Measurements from ENCODE around the gene MR1.
"Not testable (repeated sequence)": the region's sequence is repeated elsewhere in the genome, so short reads cannot be mapped to it uniquely, and the experiment has no call there.

Gene MR1

GRCh38 chr1:181033128-181033798 is 520 bp upstream of the MR1 start:
- peak; percentile 54 to 55 for DNase-seq

GRCh38 chr1:181035210-181035609 is 1.4 kb downstream of the MR1 start:
- not testable (repeated sequence) for DNase-seq

- no peak for DNase-seq
Measured at GRCh38 chr1:181036107-181036836, 2.5 kb downstream of the MR1 start.

DNA sequence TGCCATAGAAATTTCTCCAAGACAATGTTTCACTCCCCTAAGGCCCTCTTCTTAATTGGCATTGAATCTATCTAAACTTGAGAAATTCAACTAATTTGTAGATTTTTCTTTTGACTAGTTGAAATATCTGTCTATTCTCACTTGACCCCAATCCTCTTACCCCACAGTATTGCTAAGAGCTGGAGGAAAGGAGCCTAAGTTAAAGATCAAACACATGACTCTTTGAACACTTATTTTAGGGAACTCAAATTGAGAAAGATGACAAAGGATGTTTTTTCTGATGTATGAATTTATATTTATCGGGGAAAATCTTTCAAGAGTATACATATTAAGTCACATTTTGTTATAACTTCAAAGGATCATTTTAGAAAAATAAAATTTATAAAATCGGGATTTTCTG is 3.6 kb downstream of the MR1 start:
- DNase-seq: no peak

DNA sequence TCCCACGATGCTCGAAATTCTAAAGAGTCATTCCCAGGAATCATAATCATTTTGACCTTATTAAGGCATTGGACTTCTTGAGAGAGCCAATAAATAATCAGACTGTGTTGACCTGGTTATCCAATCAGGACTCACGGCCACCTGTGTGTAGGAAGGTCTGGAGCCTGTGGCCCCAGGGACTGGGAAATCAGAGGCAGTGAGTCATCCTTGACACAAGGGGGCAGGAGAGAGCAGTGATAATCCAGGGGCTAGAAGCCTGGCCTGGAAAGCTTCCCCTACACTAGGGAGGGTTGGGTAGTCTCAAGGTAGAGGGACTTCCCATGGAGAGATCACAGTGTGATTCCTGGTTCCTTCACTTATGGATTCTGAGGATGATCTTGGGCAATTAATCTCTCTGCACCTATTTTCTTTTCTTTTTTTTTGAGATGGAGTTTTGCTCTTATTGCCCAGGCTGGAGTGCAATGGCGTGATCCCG is 4.7 kb downstream of the MR1 start:
- peak; percentile 81 to 91 for DNase-seq

DNA sequence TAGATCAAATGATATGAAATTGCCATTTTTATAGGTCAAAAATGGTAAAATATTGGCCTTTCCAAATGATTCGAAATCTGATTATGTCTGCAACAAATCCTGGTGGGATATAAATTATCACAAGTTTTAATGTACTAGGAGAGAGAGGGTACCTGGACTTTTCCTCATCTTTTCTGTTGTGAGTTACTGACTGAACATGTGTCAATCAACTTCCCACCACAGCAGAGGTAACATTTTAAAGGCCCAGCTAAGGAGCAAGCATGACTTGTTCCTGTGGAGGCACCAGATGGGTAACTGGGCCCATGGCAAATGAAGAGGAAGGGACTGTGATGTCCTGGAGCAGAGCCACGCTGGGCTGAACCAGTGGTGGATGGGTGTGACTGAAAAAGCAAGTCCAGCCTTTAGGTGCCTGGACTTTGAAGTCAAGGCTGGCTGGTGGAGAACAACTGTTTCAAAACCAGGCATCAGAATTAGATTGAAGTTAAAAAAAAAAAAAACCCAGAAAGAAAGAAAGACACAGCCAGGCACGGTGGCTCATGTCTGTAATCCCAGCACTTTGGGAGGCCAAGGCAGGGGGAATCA is 6.6 kb downstream of the MR1 start:
- DNase-seq: no peak

DNA sequence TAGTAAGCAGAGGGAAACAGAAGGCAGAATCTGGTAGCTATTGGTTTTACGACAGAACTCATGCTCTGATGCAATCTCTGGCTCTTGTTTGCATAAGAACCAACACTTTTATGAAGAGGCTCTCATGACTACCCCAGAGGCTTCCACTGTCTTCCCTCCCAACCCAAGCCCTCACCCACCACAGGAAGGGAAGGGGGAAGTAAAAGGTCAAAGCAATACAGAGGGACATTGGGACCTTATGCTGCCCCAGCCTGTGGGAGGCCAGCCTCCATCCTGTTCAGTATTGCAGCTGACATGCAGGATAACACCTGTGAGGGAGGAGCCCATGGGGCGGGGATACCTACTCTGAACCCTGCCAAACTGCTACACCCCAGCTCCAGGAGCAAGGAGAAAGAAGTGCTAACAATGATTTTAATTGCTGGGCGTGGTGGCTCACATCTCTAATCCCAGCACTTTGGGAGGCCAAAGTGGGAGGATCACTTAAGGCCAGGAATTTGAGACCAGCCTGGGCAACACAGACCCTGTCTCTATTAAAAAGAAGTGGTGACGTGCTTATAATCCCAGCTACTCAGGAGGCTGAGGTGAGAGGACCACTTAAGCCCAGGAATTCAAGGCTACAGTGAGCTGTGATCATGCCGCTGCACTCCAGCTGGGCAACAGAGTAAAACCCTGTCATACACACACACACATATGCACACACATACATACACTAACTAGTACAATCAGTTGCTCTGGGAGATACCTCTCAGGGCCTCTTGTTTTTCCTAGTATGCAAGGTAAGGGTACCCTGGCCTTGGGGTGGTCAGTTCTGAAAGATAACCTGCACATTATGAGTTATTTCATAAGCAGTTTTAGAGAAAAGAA is 9.5 kb downstream of the MR1 start:
- DNase-seq: peak; percentile 56 to 59

GRCh38 chr1:181044449-181044966 is 10.7 kb downstream of the MR1 start:
- no peak for DNase-seq

- DNase-seq: not testable (repeated sequence)
Measured at GRCh38 chr1:181045946-181046345, 12.2 kb downstream of the MR1 start.

DNA sequence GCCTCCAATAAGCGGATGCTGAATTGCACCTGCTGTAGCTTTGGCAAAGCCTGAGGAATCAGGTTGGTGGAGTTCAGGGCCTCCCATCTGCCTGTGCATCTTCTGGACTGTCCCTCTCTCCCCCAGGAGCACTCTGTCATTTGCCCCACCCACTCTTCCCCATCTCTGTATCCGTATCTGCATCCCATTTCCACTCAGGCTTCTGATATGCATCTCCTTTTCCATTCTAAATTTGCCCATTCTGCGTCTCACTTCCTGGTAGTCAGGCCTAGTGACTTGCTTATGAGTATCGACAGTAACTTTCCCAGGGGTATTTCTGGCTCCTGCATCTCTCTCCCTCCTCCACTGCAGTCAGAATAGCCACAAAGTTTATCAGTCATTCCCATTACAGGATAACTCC is 15.6 kb downstream of the MR1 start:
- DNase-seq: no peak

DNA sequence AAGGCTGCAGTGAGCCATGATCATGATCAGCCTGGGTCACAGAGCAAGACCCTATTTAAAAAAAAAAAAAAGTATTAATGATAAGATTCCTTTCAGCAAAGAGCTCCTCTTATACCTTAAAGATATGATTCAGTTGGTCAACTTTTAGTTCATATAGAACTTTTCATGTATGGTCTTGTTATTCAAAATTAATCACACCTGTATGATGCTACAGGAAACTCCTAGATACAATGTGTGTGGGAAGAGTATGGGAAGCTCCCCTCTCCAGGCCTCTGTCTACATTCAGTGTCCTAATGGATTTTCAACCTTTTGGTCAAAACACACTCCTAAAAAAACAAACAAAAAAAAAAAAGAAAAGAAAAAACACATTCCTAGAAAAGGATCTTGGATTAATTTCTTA is 17.1 kb downstream of the MR1 start:
- DNase-seq: no peak

- DNase-seq: no peak
Measured at GRCh38 chr1:181056560-181056959, 22.8 kb downstream of the MR1 start.

- peak; percentile 77 to 85 for DNase-seq
Measured at GRCh38 chr1:181057079-181057478, 23.3 kb downstream of the MR1 start.

GRCh38 chr1:181059435-181059834 is 25.7 kb downstream of the MR1 start:
- DNase-seq: no peak

DNA sequence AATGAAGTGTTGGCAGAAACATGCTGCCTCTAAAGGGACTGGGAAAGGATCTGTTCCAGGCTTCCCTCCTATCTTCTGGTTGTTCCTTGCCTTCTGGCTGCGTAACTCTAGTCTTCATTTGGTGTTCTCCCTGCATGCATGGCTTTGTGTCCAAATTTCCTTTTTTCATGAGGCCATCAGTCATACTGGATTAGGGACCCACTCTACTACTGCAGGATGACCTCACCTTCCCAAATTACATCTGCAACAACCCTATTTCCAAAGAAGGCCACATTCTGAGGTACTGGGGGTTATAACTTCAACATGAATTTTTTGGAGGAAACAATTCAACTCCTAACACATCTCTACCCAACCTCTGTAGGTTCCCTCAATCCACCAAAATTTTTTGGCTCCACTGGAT is 26.3 kb downstream of the MR1 start:
- no peak for DNase-seq

GRCh38 chr1:181060947-181061346 is 27.2 kb downstream of the MR1 start:
- peak in 1 of 2 experiments; percentile 50 for DNase-seq

DNA sequence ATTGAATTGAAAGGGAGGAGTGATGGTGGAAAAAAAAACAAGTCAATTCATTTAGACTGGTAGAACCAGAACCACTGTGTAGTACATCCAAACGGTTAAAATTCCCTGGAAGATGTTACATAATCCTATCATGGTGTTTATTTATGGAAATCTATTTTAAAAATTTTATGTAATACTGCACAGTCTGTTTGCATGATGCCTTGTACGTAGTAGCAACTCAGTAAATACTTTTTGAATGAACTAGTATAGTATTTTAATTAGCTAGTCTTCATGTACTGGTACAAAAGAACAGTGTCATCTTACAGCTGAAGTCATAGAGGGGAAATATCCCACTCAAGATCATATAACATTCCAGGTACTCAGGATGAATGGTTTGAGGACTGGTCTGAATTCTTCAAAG is 27.7 kb downstream of the MR1 start:
- DNase-seq: peak; percentile 45 to 54

GRCh38 chr1:181061891-181062835 is 28.4 kb downstream of the MR1 start:
- peak in 1 of 2 experiments; percentile 40 for DNase-seq

DNA sequence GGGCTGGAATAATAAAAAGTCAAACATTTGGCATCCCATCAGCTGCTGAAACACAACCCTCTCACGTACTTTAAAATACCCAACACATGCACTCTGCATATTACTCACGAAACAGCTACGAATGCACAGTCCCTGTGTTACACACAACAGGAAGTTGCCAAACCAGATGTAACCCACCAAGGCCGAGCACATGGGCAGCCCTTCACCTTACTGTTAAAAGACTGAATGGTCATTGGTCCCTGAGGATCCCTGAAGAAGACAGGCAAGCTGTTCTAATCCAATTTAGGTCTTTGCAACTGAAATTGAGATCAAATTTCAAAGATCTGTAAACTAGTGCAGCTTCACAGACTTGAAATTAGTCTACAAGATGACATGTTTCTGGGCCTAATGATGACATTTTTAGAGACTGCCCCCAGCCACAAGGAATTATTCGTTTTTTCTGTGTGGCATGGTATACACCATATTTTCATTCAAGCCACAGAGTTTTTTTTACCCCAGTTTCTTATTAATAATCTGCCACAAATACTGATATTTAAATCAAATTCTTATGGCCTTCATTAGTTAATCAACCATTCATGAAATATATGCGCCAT is 29.1 kb downstream of the MR1 start:
- no peak for DNase-seq

- DNase-seq: no peak
Measured at GRCh38 chr1:181064011-181064623, 30.3 kb downstream of the MR1 start.

DNA sequence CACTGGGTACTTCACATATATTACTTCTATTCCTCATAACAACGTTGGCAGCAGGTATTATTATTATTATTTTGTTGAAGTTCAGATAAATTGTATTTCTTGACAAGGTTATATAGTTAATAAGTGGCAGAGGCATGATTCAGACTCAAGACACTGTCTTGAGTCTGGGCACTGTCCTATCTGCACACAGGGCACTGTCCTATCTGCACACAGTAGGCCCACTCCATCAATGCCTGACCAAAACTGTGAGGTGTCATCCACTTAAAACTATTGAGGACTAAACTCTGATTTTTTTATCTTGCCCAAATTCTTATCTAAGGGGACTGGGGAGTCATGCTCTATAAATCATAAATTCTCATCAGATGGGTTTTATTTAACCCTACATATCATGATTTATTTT is 30.9 kb downstream of the MR1 start:
- no peak for DNase-seq
